ENCODE measurements around the gene MAML3.

MAML3 gene

GRCh38 chr4:140099983-140100382, 54.0 kb downstream of the MAML3 start:
- peak; percentile 90 for DNase-seq (ENCODE audit: low spot score)

GRCh38 chr4:140098455-140099160, 55.4 kb downstream of the MAML3 start:
- peak; percentile 97 for DNase-seq (ENCODE audit: low spot score)

- no peak for DNase-seq (ENCODE audit: low spot score)
These were observed 56.4 kb downstream of the MAML3 start for GRCh38 chr4:140097572-140097971.

DNA sequence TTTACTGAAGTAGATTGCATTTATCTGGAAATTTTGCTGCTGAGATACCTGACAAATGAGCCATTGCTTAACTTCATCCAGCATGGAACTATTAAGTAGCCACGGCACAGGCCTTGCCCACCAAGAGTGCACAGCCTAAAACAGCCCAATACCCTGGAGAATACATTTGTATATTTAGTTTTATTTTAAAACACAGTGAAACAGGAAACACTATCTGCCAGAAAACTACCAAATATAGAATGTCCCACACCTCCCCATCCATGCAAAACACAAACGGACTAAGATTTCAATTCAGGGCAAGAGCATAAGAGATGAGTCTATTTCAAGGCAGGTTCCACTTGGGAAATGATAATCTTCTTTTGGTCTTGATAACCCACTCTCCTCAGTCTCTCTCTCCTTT, 57.1 kb downstream of the MAML3 start:
- no peak for DNase-seq (ENCODE audit: low spot score)

- DNase-seq (ENCODE audit: low spot score): no peak
These were observed 57.5 kb downstream of the MAML3 start for GRCh38 chr4:140096483-140096861.

DNA sequence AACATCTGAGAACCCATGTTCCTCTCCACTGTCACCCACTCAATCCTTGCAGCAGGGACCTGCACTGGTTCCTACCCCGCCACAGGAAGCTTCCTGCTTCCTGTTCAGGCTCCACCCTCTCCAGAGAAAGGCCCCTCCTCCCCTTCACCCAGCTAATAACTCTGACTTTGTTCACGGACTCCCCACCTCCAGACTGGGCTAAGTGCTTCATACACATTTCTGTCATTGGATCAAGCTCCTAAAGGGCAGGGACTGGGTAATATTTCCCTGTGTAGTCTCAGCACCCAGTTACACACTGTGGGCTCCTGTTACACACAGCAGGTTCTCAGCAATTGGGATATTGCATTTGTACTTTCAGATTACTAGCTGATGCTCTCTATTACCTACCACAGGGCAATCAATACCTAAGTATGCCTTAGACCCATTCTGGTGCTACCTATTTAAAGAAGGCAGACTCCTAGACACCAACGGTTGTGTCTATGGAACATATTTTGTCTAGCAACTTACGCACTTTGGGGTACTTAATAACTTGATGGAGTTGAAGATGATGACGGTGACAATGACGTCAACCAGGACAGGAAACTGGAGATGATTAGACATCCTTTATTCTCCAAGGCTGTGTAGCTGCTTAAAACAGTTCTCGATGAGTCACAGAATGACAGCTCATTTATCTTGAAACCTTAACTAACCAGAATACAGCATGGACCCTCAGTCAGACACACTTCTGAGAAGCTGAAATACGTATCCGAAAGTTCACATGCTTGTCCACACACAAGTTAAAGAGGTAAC, 58.1 kb downstream of the MAML3 start:
- peak; percentile 89 for DNase-seq (ENCODE audit: low spot score)

- no peak for DNase-seq (ENCODE audit: low spot score)
These were observed 59.3 kb downstream of the MAML3 start for GRCh38 chr4:140094438-140095420.

DNA sequence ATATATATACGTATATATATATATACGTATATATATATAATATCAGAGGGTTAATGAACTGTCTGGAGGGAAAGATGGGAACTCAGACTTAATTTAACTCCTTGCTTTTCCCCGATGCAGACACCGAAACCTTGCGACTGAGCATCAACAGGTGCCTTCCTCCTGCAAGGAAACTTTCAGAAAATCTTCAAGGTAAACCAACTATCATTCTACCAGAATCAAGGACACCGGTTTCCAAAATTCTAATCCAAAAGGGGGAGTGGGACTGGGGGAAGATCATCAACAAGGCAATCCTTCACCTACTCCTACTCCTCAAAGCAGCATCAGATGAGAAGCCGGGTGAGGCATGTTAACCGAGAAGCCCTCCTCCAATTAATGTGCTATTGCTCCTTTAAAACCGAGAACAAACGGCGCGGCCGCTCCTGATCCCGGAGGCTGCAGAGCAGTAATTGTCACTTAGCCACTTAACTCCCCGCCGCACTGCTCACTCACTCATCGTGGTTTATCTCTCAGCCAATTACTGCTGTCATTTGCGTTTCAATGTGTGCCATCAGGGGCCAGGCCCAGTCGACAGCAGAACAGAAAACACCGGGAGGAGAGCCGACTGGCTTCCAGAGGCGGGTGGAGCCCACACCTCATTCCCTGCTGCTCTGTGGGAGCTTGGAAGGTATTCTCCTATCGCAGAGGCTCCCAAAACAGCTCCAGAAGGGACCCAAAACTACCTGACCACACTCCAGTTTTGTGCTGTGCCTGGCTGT, 61.7 kb downstream of the MAML3 start:
- no peak for DNase-seq (ENCODE audit: low spot score)

GRCh38 chr4:140091305-140091704, 62.7 kb downstream of the MAML3 start:
- no peak for DNase-seq (ENCODE audit: low spot score)

GRCh38 chr4:140090215-140090731, 63.7 kb downstream of the MAML3 start:
- DNase-seq (ENCODE audit: low spot score): no peak

- no peak for DNase-seq (ENCODE audit: low spot score)
These were observed 64.8 kb downstream of the MAML3 start for GRCh38 chr4:140089216-140089615.

DNA sequence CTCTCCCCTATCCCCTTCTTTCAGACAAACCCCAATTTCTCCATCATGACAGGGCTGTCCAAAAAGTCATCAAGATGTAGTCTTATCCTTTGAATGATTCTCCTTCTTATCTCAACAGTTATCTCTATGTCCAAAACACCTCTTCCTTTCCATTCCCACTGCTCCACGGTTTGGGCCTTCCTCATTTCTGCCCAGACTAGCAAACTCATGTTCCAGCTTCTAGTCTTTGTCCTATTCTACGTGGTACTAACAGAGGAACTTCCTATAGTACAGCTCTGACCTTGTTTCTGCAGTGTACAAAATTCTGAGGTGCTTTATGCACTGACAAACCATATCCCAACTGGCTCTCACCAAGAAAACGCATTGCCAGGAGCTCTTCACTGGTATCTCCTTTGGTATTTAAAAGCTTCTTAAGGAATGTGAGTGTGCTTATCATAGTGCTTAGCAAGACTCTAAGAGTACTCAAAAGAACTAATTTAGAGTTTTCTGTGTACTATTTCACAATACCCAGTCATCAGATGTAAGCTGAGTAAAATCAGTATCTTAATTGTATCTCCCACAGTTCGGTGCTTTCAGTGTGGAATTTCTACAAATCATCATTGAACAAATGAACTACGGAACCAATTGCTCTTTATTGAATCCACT, 65.5 kb downstream of the MAML3 start:
- no peak for DNase-seq (ENCODE audit: low spot score)

DNA sequence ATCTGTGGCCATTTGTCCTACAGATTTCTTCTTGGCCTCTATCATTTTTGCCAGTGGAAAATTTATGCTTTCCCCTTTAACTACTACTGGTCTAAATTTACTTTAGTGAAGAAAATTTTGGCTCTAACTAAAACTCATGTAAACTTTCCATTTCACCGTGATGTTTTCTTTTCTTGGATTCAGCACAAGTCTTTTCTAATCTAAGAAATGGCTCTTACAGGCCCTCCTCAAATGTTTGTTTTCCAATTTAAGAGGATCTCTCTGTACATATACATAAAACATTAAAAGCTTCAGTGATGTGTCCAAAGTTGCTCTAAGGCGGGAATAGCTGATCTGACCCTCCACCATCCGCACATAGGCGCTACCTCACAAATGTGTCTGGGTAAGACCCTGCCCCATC, 68.1 kb downstream of the MAML3 start:
- DNase-seq (ENCODE audit: low spot score): no peak

GRCh38 chr4:140085062-140085622, 68.8 kb downstream of the MAML3 start:
- DNase-seq (ENCODE audit: low spot score): no peak

GRCh38 chr4:140084385-140084784, 69.6 kb downstream of the MAML3 start:
- DNase-seq (ENCODE audit: low spot score): no peak

- DNase-seq (ENCODE audit: low spot score): no peak
These were observed 71.6 kb downstream of the MAML3 start for GRCh38 chr4:140082391-140082755.

- DNase-seq (ENCODE audit: low spot score): no peak
These were observed 72.2 kb downstream of the MAML3 start for GRCh38 chr4:140081641-140082390.

DNA sequence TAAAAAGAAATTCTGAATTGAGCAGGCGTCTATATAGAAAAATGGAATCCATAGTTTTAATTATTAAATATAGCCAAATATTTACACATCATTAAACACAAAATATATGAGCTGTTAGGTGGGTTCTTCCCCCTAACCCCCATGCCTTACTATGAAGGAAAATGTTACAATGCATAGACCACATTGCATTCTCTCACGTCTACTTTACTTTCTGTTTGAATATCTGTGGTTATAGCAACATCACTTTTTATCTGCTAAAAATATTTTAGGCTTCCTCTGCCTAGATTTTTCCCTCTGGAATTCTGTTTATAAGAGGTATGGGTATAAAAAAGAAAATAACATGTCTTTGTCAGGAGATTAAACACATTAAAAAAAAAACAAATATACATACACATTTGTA, 73.1 kb downstream of the MAML3 start:
- no peak for DNase-seq (ENCODE audit: low spot score)

GRCh38 chr4:140078366-140078765, 75.6 kb downstream of the MAML3 start:
- peak; percentile 67 for DNase-seq (ENCODE audit: low spot score)

DNA sequence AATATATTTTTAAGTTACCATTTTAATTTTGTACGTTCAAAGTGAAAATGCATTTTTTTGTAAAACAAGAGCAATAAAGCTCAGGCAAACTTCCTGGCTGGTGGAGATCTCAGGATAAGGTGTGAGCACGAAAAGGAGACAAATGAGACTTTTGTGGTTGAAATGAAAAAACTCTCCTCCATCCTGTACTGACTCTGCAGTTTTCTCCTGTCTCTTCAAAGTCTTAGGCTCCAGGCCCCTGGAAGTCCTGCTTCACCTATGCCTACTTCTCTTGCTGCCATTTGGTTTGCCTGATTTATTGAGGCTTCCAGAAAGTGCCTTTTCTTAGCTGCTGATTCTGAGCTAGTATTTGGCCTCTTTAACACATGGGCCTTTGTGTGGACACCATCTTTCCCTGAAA, 77.7 kb downstream of the MAML3 start:
- DNase-seq (ENCODE audit: low spot score): no peak

Measured in COLO829 (cell line).